ENCODE data around the gene PNMA1.
A peak's percentile ranks its signal among the peaks of the same experiment; 100 is the strongest.
"Not testable (repeated sequence)": the region's sequence is repeated elsewhere in the genome, so short reads cannot be mapped to it uniquely, and the experiment has no call there.

The PNMA1 gene

DNA sequence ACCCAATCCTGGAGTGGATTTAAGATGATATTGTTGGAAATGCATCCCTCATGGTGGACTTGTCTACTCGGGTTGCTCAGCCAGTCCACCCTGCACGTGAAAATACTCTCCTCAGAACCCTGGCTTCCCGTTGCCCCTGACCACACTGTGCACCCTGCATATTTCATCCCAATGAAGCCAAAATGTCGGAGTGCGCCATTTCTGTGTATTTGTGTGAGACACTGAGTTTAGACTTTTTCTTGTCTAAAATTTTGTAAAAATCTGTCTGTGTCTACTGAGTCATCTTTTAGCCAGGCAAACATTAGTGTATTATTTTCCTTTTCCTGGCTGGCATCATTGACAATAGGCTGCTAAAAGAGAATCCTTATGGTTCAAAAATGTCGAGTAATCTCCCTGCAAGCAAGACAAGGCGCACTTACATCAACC lies 485 bp upstream of the PNMA1 start:
- DNase-seq: no peak

DNA sequence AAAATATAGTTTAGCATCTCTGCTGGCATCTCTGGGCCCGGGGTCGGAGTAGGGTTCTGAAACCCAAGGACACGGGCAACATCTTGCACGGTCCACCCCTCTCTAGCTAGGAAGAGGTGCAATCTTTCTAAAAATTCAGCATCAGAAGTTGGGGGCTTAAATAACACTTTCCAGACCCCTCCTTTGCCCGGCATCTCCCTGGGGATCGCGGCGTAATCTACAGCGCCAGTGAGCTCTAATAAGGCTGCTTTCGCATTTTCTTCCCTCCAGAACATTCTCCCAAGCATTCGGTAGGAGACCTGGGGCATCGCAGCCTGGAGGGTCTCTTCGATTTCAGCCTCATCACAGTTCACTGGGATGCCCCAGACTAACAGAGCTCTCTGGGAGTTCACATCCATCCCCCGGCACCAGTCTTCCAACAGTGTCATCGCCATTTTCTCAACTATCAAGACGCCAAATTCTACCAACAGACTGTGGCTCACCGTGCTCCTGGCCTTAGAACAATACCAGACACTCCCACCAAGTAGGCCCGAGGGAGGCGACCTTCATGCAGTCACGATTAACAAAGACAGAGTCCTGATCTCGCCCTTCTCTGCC lies 880 bp downstream of the PNMA1 start:
- no peak for DNase-seq

- no peak for DNase-seq
Measured at GRCh38 chr14:73712540-73713180, 1.5 kb downstream of the PNMA1 start.

DNA sequence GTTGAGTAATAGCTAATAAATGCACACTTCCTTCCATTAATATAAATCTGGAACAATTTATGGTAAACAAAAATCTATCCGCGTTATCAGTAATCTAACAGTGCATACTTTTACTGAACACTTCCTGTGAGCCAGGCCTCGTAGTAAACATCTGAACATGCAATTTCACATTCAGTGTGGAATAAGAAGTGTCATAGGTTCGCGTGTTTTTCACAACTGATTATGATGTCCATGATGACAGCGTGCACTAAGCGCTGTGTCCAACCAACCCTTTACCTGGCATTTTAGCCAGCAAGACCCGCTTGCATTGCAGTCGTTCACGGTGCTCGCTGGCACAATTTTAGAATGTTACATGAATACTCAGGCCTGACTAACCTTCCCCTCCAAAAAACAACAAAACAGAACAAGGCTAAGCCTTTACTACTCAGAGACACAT lies 2.1 kb downstream of the PNMA1 start:
- DNase-seq: no peak

DNA sequence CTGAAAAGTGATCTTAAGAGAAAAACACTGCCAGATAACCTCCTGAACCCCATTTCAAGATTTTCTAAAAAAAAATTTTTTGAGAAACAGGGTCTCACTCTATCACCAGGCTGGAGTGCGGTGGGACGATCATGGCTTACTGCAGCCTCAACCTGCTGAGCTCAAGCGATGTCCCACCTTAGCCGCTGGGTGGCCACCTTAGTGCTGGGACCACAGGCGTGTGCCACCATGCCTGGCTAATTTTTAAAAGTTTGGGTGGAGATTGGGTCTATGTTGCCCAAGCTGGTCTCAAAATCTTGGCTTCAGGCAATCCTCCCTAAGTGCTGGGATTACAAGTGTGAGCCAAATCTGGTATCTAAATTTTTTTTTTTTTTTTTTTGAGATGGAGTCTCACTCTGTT lies 3.4 kb downstream of the PNMA1 start:
- DNase-seq: no peak

- DNase-seq: no peak
Measured at GRCh38 chr14:73709904-73710469, 4.2 kb downstream of the PNMA1 start.

- DNase-seq: not testable (repeated sequence)
Measured at GRCh38 chr14:73708076-73708475, 6.1 kb downstream of the PNMA1 start.

GRCh38 chr14:73700325-73700724 lies 13.9 kb downstream of the PNMA1 start:
- DNase-seq: no peak

DNA sequence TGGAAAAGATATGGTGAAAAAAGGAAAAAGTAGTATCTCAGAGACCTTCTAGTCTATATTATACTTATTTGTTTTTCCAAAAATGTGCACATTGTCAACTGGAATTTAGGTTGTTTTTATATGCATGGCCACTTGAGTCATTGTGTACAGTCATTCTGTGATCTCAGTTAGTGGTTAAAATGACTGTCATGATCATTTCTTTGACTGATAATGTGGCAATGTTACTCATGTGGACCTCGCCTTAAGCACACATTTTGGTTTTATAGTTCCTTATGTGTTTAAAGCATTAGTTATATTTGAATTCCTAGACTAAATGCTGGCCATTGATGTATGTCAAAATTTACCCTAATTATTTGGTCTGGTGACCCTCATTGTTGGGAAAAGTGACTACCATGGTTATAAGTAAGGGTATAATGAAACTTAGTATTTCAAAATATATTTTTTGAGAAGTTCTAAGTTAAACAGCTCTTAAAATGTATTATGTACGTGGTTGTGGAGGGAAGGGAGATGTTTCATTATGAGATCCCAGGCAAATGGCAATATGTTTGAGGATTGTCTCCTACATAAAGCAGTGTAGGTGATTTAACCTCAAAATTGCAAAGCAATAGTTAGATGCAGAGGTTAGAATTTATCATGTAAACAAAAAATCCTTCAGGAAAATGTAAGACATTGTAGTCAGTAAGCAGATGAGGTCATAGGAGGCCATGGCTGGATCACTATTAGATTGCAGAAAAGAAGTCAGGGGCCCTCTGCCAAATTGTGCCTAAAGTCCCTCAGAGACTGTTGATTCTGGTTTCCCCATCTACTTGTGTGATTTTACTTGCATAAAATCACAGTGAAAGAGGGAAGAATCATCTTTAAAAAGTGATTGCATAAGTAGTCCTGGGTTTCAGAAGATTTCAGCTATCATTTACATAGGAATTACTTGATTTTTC lies 17.5 kb downstream of the PNMA1 start:
- DNase-seq: peak; percentile 22

DNA sequence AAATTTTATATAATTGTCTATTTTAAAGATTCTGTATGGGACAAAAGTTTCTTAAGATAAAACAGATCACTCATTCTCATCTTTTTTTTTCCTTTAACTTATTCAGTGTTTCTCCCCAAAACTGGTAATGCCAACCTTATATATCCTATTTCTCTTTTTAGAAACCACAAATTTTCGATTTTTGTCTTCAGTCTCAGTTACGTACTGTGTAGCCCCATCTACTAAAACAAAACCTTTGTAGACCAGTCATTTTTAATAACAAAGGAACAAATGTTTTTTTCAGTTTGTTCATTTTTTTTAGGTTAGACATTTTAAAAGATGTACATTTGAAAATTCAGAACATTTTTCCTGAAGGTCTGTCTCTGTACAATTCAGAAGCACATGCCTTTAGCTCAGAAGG lies 18.2 kb downstream of the PNMA1 start:
- no peak for DNase-seq

DNA sequence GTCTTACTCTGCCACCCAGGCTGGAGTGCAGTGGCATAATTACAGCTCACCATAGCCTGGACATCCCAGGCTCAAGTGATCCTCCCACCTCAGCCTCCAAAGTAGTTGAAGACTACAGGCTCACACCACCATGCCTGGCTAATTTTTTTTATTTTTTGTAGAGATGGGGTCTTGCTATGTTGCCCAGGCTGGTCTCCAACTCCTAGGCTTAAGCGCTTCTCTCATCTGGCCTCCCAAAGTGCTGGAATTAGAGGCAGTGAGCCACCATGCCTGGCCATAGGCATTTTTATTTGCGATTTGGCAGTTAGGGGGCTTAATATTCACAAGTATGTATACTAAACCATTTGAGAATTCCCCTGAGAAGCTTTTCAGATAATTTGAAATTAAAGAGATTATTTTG lies 19.1 kb downstream of the PNMA1 start:
- DNase-seq: no peak

DNA sequence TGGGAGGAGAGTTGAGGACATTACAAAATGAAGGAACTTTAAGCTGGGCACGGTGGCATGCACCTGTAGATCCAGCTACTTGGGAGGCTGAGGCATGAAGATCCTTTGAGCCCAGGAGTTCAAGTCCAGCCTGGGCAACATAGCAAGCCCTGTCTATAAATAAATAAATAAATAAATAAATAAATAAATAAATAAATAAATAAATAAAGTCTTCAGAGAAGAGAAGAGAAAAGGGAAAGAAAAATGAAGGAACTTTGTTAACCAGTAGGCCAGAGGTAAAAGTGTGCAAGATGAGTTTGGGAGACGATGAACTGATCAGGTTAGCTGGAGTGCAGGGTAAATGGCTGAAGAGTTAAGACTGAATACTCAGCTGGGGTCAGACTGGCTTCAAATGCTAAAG lies 20.1 kb downstream of the PNMA1 start:
- DNase-seq: no peak

DNA sequence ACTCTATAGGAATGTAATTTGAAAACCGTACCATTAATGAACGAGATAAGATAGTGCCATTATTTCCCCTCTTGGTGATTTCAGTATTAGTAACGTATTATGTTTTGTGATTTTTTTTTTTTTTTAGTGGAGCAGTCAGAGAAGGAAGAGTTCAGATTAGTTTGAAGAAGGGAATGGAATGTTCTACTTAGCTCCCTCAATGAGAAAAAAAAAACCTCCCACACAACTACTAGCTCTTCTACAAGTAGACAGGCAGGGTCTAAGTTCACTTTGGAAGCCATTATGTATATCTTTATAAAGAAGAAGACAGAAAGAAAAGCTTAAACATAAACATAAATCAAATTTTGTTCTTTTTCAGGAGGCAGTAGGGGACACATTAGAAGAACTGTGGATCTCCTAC lies 27.3 kb downstream of the PNMA1 start:
- no peak for DNase-seq

GRCh38 chr14:73685328-73685727 lies 28.9 kb downstream of the PNMA1 start:
- DNase-seq: no peak

- DNase-seq: no peak
Measured at GRCh38 chr14:73684627-73685026, 29.6 kb downstream of the PNMA1 start.

- no peak for DNase-seq
Measured at GRCh38 chr14:73680821-73681220, 33.4 kb downstream of the PNMA1 start.

- no peak for DNase-seq
Measured at GRCh38 chr14:73678698-73679097, 35.5 kb downstream of the PNMA1 start.

- no peak for DNase-seq
Measured at GRCh38 chr14:73674986-73675385, 39.2 kb downstream of the PNMA1 start.

- DNase-seq: no peak
Measured at GRCh38 chr14:73667854-73668253, 46.3 kb downstream of the PNMA1 start.

DNA sequence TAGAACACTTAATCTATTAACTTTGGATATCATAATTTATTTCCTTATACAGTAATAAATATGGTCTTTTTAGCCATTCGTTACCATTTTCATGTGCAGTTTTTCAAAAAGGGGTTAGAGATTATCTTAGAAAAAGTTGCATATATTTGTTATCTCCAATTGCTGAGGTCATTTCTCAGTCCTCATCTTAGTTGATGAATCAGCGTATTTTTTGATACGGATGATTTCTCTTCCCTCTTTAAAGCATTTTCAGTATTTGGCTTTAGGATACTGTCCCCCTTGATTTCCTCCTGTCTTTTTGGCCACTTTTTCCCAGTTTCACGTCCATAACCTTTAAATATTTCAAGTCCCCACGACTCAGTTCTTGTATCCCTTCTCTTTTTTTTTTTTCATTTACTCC lies 47.6 kb downstream of the PNMA1 start:
- no peak for DNase-seq

DNA sequence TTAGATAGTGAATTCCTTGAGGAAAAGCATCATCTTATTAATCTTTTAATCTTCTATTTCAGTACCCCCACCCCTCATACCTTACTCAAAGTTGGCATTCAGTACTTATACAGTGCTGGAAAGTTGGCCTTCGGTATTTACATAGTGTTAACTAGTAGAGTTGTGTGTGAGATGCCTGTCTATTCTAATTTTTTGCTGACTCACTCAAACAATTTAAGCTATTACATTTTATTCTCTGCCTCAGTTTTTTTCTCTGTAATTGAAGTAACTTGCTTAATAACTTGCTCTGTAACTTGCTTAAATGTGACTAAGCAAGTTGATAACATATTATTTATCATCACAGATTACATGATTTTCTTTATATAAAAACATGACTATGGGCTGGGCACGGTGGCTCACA lies 49.1 kb downstream of the PNMA1 start:
- DNase-seq: no peak

GRCh38 chr14:73663548-73664212 lies 50.5 kb downstream of the PNMA1 start:
- no peak for DNase-seq

DNA sequence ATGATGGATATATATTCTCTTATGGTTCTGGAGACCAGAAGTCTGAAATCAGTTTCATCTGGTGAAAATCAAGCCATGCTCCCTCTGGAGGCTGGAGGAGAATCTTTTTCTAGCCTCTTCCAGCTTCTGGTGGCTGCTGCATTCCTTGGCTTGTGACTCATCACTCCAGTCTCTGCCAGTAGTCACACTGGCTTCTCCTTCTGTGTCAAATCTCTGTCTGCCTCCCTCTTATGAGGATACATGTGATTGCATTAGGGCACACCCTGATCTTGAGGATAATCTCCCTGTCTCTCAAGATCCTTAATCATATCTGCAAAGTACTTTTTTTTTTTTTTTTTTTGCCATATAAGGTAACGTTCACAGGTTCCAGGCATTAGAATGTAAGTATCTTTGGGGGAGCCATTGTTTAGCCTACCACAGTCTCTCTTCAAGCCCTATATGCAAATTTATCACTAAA lies 51.7 kb downstream of the PNMA1 start:
- no peak for DNase-seq

All from SIG-M5 (cell line).